Ishikawa (cell line): ENCODE data around the gene ARHGEF10L.
A peak's percentile ranks its signal among the peaks of the same experiment; 100 is the strongest.

Source experiments
- CEBPB ChIP-seq: IDR thresholded peaks from 2 replicates; pipeline ENCODE4 v1.6.1; 2012
- CREB1 ChIP-seq: IDR thresholded peaks from 2 replicates; pipeline ENCODE4 v1.6.1; 2012; ENCODE audit warnings: low read depth
- EGR1 ChIP-seq: IDR thresholded peaks from 2 replicates; pipeline ENCODE4 v1.6.1; 2012
- EP300 ChIP-seq: IDR thresholded peaks from 2 replicates; pipeline ENCODE4 v1.6.1; 2012; ENCODE audit warnings: borderline replicate concordance
- FOXM1 ChIP-seq: IDR thresholded peaks from 2 replicates; pipeline ENCODE4 v1.6.1; 2012; ENCODE audit warnings: low read depth, borderline replicate concordance
- NFIC ChIP-seq: IDR thresholded peaks from 2 replicates; pipeline ENCODE4 v1.6.1; 2012
- RAD21 ChIP-seq: IDR thresholded peaks from 2 replicates; pipeline ENCODE4 v1.6.1; 2012; ENCODE audit warnings: low read depth
- TAF1 ChIP-seq: IDR thresholded peaks from 2 replicates; pipeline ENCODE4 v1.6.1; 2012; ENCODE audit warnings: low read depth, mild to moderate bottlenecking
- TCF12 ChIP-seq: IDR thresholded peaks from 2 replicates; pipeline ENCODE4 v1.6.1; 2012; ENCODE audit warnings: low read depth
- TEAD4 ChIP-seq: IDR thresholded peaks from 2 replicates; pipeline ENCODE4 v1.6.1; 2012
- YY1 ChIP-seq: IDR thresholded peaks from 2 replicates; pipeline ENCODE4 v1.6.1; 2012; ENCODE audit warnings: low read depth
- ZBTB7A ChIP-seq: IDR thresholded peaks from 2 replicates; pipeline ENCODE4 v1.6.1; 2012; ENCODE audit warnings: low read depth
- TF ChIP-seq, protein P1 (sequence below): IDR thresholded peaks from 2 replicates; pipeline ENCODE4 v1.6.1; 2012
- TF ChIP-seq, protein P2 (sequence below): IDR thresholded peaks from 2 replicates; pipeline ENCODE4 v1.6.1; 2012
- TF ChIP-seq, protein P3 (sequence below): IDR thresholded peaks from 2 replicates; pipeline ENCODE4 v1.6.1; 2012; ENCODE audit warnings: low read depth, mild to moderate bottlenecking

The ARHGEF10L gene, protein sequence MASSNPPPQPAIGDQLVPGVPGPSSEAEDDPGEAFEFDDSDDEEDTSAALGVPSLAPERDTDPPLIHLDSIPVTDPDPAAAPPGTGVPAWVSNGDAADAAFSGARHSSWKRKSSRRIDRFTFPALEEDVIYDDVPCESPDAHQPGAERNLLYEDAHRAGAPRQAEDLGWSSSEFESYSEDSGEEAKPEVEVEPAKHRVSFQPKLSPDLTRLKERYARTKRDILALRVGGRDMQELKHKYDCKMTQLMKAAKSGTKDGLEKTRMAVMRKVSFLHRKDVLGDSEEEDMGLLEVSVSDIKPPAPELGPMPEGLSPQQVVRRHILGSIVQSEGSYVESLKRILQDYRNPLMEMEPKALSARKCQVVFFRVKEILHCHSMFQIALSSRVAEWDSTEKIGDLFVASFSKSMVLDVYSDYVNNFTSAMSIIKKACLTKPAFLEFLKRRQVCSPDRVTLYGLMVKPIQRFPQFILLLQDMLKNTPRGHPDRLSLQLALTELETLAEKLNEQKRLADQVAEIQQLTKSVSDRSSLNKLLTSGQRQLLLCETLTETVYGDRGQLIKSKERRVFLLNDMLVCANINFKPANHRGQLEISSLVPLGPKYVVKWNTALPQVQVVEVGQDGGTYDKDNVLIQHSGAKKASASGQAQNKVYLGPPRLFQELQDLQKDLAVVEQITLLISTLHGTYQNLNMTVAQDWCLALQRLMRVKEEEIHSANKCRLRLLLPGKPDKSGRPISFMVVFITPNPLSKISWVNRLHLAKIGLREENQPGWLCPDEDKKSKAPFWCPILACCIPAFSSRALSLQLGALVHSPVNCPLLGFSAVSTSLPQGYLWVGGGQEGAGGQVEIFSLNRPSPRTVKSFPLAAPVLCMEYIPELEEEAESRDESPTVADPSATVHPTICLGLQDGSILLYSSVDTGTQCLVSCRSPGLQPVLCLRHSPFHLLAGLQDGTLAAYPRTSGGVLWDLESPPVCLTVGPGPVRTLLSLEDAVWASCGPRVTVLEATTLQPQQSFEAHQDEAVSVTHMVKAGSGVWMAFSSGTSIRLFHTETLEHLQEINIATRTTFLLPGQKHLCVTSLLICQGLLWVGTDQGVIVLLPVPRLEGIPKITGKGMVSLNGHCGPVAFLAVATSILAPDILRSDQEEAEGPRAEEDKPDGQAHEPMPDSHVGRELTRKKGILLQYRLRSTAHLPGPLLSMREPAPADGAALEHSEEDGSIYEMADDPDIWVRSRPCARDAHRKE (N-terminal part only)

DNA sequence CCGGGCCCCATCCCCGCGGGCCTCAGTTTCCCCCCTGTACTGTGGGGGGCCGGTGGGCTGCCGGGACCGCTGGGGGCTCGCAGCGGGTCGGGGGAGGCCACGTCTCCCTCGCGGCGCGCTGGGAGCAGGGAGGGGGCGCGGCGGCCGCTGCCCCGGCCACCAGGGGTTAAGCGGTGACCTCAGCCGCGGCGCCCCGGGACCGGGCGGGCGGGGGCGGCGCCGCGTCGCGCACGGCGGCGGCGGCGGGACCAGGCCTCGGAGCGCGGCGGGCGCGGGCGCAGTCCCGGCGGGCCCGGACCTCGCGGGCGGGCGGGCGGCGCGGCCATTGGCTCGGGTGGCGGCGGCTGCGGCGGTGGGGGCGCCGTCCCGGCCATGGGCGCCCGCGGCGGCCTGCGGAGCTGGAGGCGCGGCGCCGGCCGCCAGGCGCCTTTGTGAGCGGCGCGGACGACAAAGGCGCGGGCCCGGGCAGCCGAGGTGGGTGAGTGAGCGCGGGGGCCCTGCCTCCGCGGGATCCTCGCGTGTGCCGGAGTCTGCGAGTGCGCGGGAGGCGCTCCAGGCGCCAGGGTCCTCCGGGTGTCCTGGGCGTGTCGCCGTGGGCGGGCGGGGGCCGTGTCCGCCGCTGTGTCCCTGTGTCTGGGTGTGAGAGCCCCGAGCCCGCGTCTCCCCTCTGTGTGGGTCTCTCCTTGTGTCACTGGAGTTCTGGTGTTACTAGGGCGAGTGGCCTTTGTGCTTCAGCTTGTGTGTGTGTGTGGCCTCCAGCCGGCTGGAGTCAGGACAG lies at the start of gene ARHGEF10L:
ARHGEF10L (plus strand) TSS at position 222 of the 778 bp plus-strand sequence. CDS start 40,898 bp downstream, outside the sequence.
- TF ChIP-seq TCF12 (no peak), NFIC (no peak), RAD21 (no peak), TEAD4 (no peak), EGR1 (no peak)
- TF ChIP-seq, protein P1, sequence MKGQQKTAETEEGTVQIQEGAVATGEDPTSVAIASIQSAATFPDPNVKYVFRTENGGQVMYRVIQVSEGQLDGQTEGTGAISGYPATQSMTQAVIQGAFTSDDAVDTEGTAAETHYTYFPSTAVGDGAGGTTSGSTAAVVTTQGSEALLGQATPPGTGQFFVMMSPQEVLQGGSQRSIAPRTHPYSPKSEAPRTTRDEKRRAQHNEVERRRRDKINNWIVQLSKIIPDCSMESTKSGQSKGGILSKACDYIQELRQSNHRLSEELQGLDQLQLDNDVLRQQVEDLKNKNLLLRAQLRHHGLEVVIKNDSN, result no peak

DNA sequence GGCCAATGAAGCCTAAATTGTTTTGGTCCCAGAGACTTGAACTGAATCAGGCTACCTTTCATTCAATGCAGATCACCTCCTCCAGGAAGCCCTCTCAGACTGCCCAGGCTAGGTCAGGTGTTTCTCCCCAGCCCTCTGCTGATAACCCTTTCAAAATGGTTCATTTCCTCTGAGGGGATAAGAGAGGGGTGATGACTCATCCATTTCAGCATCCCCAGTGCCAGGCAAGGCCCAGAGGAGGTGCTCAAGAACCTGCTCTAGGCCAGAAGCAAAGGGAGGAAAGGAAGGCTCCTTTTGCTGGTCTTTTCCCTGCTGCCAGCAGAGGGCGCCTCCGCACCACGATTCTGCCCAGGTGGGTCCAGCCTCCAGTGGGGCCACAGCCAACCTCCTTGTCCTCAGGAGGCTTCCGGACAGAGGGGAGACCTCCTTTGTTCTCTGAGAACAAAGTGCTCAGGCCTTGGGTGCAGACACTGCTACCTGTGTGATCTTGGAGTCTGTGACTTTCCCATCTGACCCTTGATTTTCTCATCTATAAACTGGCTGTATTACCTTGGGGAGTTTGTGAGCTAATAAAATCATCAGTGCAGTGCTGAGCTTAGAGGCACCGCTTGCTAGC lies 45.3 kb upstream of the ARHGEF10L start:
- TF ChIP-seq RAD21 (peak; percentile 98), NFIC (no peak)
- TF ChIP-seq, protein P2, sequence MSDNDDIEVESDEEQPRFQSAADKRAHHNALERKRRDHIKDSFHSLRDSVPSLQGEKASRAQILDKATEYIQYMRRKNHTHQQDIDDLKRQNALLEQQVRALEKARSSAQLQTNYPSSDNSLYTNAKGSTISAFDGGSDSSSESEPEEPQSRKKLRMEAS, result peak; percentile 20; the same call in 1 of the 2 replicates

DNA sequence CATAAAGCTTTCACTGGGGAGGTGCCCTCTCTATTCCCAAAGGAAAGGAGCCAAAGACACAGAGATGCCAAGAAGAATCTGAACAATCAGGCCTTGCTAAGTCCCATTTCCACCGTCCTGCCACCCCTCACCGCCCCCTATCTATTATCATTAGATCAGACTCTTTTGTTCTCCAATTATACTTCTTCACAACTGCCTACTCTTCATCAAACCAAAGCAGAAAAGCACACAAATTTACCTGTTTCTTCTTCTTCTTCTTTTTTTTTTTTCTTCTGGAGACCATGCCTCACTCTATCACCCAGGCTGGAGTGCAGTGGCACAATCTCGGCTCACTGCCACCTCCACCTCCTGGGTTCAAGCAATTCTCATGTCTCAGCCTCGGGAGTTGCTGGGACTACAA lies 43.1 kb upstream of the ARHGEF10L start:
- no peak for TF ChIP-seq YY1
- no peak for TF ChIP-seq NFIC
- TF ChIP-seq TCF12, result no peak
- TF ChIP-seq ZBTB7A, result no peak
- TF ChIP-seq RAD21, result no peak
- TF ChIP-seq EGR1, result no peak
- TF ChIP-seq CEBPB, result no peak
- TF ChIP-seq, protein P2, result no peak
- TF ChIP-seq, protein P3, sequence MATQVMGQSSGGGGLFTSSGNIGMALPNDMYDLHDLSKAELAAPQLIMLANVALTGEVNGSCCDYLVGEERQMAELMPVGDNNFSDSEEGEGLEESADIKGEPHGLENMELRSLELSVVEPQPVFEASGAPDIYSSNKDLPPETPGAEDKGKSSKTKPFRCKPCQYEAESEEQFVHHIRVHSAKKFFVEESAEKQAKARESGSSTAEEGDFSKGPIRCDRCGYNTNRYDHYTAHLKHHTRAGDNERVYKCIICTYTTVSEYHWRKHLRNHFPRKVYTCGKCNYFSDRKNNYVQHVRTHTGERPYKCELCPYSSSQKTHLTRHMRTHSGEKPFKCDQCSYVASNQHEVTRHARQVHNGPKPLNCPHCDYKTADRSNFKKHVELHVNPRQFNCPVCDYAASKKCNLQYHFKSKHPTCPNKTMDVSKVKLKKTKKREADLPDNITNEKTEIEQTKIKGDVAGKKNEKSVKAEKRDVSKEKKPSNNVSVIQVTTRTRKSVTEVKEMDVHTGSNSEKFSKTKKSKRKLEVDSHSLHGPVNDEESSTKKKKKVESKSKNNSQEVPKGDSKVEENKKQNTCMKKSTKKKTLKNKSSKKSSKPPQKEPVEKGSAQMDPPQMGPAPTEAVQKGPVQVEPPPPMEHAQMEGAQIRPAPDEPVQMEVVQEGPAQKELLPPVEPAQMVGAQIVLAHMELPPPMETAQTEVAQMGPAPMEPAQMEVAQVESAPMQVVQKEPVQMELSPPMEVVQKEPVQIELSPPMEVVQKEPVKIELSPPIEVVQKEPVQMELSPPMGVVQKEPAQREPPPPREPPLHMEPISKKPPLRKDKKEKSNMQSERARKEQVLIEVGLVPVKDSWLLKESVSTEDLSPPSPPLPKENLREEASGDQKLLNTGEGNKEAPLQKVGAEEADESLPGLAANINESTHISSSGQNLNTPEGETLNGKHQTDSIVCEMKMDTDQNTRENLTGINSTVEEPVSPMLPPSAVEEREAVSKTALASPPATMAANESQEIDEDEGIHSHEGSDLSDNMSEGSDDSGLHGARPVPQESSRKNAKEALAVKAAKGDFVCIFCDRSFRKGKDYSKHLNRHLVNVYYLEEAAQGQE, result no peak
- no peak for TF ChIP-seq CREB1
- no peak for TF ChIP-seq TAF1
- no peak for TF ChIP-seq FOXM1
- TF ChIP-seq EP300, result no peak
- no peak for TF ChIP-seq TEAD4
- TF ChIP-seq, protein P1, result no peak

DNA sequence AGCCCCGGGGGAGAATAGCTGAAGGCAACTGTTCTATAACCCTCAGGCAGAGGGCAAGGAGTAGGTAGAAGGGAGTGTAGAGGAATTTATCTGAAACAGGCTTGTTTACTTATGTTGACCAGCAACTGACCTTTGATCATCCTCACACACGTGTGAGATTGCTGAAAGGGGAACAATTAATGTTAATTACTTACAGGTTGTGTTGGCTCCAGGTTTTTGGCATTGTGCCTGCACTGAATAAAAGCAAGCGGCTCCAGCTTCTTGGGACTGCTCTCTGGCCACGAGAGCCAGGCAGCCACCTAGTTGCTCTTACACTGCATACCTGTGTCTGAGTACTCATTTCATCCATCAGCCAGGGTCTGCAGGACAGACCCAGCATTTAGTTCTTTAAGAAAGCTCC lies 41.3 kb upstream of the ARHGEF10L start:
- TF ChIP-seq, protein P2, result no peak
- TF ChIP-seq YY1 (no peak), NFIC (no peak), EGR1 (no peak), ZBTB7A (no peak), TAF1 (no peak), CREB1 (no peak), EP300 (no peak), RAD21 (no peak), TEAD4 (no peak), CEBPB (no peak), TCF12 (no peak), FOXM1 (no peak)
- TF ChIP-seq, protein P1, result no peak
- TF ChIP-seq, protein P3, result no peak
